ENCODE results near the gene MT1X.

GRCh38 chr16:56726283-56726682 is 44.0 kb downstream of the MT1X start:
- no peak for TF ChIP-seq CTCF (IDR thresholded peaks at IDR 0.05)
- TF ChIP-seq POLR2A (IDR thresholded peaks at IDR 0.05) = no peak
- no peak for TF ChIP-seq EP300 (IDR thresholded peaks at IDR 0.05)
- no peak for TF ChIP-seq POLR2AphosphoS5 (IDR thresholded peaks at IDR 0.05)

All from stomach (tissue), 4 donors.